ENCODE results near the gene MANSC1.

MANSC1 gene

DNA sequence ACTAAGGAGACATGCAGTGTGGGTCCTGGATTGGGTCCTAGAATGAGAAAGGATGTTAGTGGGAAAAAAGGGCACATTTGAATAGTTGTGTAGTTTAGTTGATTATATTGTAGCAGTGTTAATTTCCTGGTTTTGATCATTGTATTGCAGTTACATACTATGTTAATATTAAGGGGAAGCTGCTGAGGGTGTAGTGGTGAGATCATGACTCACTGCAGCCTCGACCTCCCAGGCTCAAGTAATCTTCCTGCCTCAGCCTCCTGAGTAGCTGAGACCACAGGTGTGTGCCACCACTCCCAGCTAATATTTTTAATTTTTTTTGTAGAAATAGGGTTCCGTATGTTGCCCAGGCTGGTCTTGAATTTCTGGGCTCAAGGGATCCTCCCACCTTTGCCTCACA lies 28.6 kb upstream of the MANSC1 start:
- no peak overlapping the region for H3K27ac ChIP-seq
- no peaks in the 10 kb centered on the region for H3K27me3 ChIP-seq (ENCODE audit: insufficient read depth, low read depth)
- H3K4me2 ChIP-seq, result no peak overlapping the region
- no peaks in the 10 kb centered on the region for H3K36me3 ChIP-seq (ENCODE audit: insufficient read depth)
- no peaks in the 10 kb centered on the region for H3K79me2 ChIP-seq (ENCODE audit: insufficient read depth, low read depth)
- no peak overlapping the region for H3K4me3 ChIP-seq (IDR thresholded peaks at IDR 0.05; ENCODE audit: insufficient read depth, low read depth, low read length)
- H3K4me1 ChIP-seq (ENCODE audit: low read depth, poor library complexity, severe bottlenecking), result peaks cover 40% of the 10 kb centered on the region
- no peak for TF ChIP-seq CTCF (conservative IDR thresholded peaks at IDR 0.05; ENCODE audit: low read depth, low read length)
- no peak overlapping the region for H2AFZ ChIP-seq (ENCODE audit: low read depth)
- H3K9ac ChIP-seq, result no peak overlapping the region
- no peaks in the 10 kb centered on the region for H4K20me1 ChIP-seq (ENCODE audit: insufficient read depth)

DNA sequence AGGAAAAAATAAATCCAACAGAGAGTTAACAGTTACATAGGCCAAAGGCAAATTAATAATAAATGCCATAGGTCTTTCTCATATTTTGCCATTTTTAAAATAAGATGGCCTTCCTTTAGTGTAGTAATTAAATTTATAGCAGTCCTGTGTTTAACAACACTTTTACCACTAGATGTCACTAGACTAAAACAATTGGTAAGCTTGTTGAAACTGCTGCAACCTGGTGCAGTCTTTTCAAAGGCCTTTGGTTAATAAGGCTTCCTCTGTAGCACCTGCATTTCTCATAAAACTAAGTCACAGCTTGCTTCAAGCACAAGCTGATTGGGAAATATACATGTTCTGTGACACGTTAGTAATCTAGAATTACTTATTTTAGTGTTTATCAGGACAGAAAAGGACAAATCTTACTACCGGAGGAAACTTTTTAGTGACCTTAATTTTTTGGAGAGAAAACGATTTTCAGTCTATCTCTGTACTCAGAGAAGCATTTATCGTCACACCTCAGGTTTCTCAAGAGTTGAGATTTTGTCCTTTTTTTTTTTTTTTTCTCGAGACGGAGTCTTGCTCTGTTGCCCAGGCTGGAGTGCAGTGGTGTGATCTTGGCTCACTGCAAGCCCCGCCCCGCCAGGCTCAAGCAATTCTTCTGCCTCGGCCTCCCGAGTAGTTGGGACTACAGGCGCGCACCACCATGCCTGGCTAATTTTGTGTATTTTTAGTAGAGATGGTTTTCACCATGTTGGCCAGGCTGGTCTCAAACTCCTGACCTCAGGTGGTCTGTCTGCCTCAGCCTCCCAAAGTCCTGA lies 26.8 kb upstream of the MANSC1 start:
- no peaks in the 10 kb centered on the region for H4K20me1 ChIP-seq (ENCODE audit: insufficient read depth)
- no peaks in the 10 kb centered on the region for H3K27me3 ChIP-seq (ENCODE audit: insufficient read depth, low read depth)
- H3K9ac ChIP-seq, result no peak overlapping the region
- no peak overlapping the region for H2AFZ ChIP-seq (ENCODE audit: low read depth)
- no peaks in the 10 kb centered on the region for H3K79me2 ChIP-seq (ENCODE audit: insufficient read depth, low read depth)
- H3K4me2 ChIP-seq, result no peak overlapping the region; the same call in 1 of the 2 replicates
- no peak overlapping the region for H3K4me3 ChIP-seq (IDR thresholded peaks at IDR 0.05; ENCODE audit: insufficient read depth, low read depth, low read length)
- no peak overlapping the region for H3K27ac ChIP-seq
- peak; percentile 75 for TF ChIP-seq CTCF (conservative IDR thresholded peaks at IDR 0.05; ENCODE audit: low read depth, low read length)
- H3K36me3 ChIP-seq (ENCODE audit: insufficient read depth), result no peaks in the 10 kb centered on the region
- peaks cover 33% of the 10 kb centered on the region for H3K4me1 ChIP-seq (ENCODE audit: low read depth, poor library complexity, severe bottlenecking)

GRCh38 chr12:12372946-12373722 lies 23.1 kb upstream of the MANSC1 start:
- Histone ChIP-seq H3K79me2 (ENCODE audit: insufficient read depth, low read depth) (no peaks in the 10 kb centered on the region), H4K20me1 (ENCODE audit: insufficient read depth) (no peaks in the 10 kb centered on the region), H3K9ac (no peak overlapping the region), H3K36me3 (ENCODE audit: insufficient read depth) (no peaks in the 10 kb centered on the region), H3K4me1 (ENCODE audit: low read depth, poor library complexity, severe bottlenecking) (peaks cover 13% of the 10 kb centered on the region), H3K27me3 (ENCODE audit: insufficient read depth, low read depth) (no peaks in the 10 kb centered on the region), H2AFZ (ENCODE audit: low read depth) (no peak overlapping the region), H3K4me3 (IDR thresholded peaks at IDR 0.05; ENCODE audit: insufficient read depth, low read depth, low read length) (no peak overlapping the region), H3K27ac (no peak overlapping the region), H3K4me2 (no peak overlapping the region)
- no peak for TF ChIP-seq CTCF (conservative IDR thresholded peaks at IDR 0.05; ENCODE audit: low read depth, low read length)

DNA sequence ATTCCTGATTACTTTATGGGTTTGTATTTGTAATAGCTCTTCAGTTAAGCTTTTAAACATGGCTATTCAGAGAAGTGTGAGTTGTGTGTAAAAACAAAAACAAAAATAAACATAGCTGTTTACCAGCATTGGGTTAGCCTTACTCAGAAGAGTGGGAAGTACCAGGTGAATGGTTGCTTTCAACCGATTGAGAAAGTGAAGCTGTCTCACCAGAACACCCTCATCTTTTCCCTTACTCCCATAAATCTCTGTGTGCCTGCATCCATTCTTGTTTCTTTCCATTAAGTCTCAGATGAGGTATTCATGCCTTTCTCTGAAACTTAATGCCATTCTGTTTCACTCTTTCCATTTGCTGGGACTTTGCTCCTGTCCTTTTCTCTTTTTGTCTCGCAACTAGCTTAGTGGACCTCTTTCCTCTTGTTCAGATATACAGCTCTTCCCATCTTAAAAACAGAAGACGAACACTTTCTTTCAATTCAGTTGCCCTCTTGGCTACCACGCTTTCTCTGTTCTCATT lies 17.5 kb upstream of the MANSC1 start:
- Histone ChIP-seq H3K27ac (no peak overlapping the region), H3K79me2 (ENCODE audit: insufficient read depth, low read depth) (no peaks in the 10 kb centered on the region), H3K4me2 (no peak overlapping the region)

More for the DNA sequence above, 17.5 kb upstream of the MANSC1 start:
- TF ChIP-seq CTCF (conservative IDR thresholded peaks at IDR 0.05; ENCODE audit: low read depth, low read length), result no peak
- Histone ChIP-seq H4K20me1 (ENCODE audit: insufficient read depth) (no peaks in the 10 kb centered on the region), H3K9ac (no peak overlapping the region), H2AFZ (ENCODE audit: low read depth) (no peak overlapping the region), H3K4me3 (IDR thresholded peaks at IDR 0.05; ENCODE audit: insufficient read depth, low read depth, low read length) (no peak overlapping the region), H3K36me3 (ENCODE audit: insufficient read depth) (no peaks in the 10 kb centered on the region), H3K4me1 (ENCODE audit: low read depth, poor library complexity, severe bottlenecking) (peaks cover 8% of the 10 kb centered on the region), H3K27me3 (ENCODE audit: insufficient read depth, low read depth) (no peaks in the 10 kb centered on the region)

All from KMS-11 (cell line).